Type B pancreatic cell (in vitro differentiated cells): ENCODE data around the gene ZNF341. TPM values are rescaled to one million over a fixed set of nuclear protein-coding genes. Genes with fewer than 3 reads are reported as not detected.

Experiments used
- DNase-seq: peaks from one replicate; pipeline ENCODE4 v3.0.0; 2021; ENCODE audit warnings: mixed read lengths; ENCODE audit not compliant: unreplicated experiment; ENCODE audit errors: extremely low spot score
- H3K27ac Mint-ChIP-seq: 2 replicates; pipeline ENCODE4 v1.8.0; 2021; ENCODE audit warnings: mild to moderate bottlenecking, mixed read lengths
- H3K27me3 Mint-ChIP-seq: 2 replicates; pipeline ENCODE4 v1.8.0; 2021; ENCODE audit warnings: mixed read lengths
- H3K36me3 Mint-ChIP-seq: 2 replicates; pipeline ENCODE4 v1.8.0; 2021; ENCODE audit warnings: mixed read lengths
- H3K4me1 Mint-ChIP-seq: one replicate; pipeline ENCODE4 v1.8.0; 2021; ENCODE audit warnings: mixed read lengths; ENCODE audit not compliant: unreplicated experiment
- H3K4me3 Mint-ChIP-seq: 2 replicates; pipeline ENCODE4 v1.8.0; 2021; ENCODE audit warnings: mild to moderate bottlenecking, mixed read lengths
- H3K9me3 Mint-ChIP-seq: 2 replicates; pipeline ENCODE4 v1.8.0; 2021; ENCODE audit warnings: mixed read lengths
- CTCF ChIP-seq: fragments of 200-600 bp; sonication (generic); conservative IDR thresholded peaks from 2 replicates; pipeline ENCODE4 v1.5.0; 2021; ENCODE audit warnings: antibody characterized with exemption, mild to moderate bottlenecking
- long read RNA-seq: library from polyadenylated mRNA; unstranded; transcript quantifications from one replicate; pipeline ENCODE4 v2.0.0, GENCODE V29; 2020
- total RNA-seq: library from RNA; stranded (reverse); gene quantifications from 2 replicates; pipeline ENCODE4 v1.2.1, GENCODE V29; 2021; ENCODE audit warnings: low replicate concordance

ZNF341 gene
- total RNA-seq = 4.6 and 5.8 TPM in 2 replicates
- long read RNA-seq, partial matches to known transcripts = 1 of 1 reads
- long read RNA-seq, other reads (novel, unspliced or antisense) = 0 of 1 reads

GRCh38 chr20:33731693-33732165, at the start of gene ZNF341:
ZNF341 (plus strand) TSS chr20:33731996; CDS start chr20:33732022, 26 bp downstream.
- Mint-ChIP-seq H3K4me3 (peak within 1 kb of the TSS; percentile 92), H3K4me1 (peaks cover 21% of the 10 kb centered on the region), H3K36me3 (peaks cover 16% of the 10 kb centered on the region), H3K27me3 (no peaks in the 10 kb centered on the region), H3K27ac (peak within 1 kb of the TSS; percentile 93), H3K9me3 (peaks cover 17% of the 10 kb centered on the region)
- peak; percentile 99 for DNase-seq
- peak; percentile 100 for TF ChIP-seq CTCF

- Mint-ChIP-seq H3K4me3 (peak overlapping the region; percentile 91), H3K4me1 (peaks cover 33% of the 10 kb centered on the region), H3K27ac (peak overlapping the region; percentile 88), H3K27me3 (no peaks in the 10 kb centered on the region), H3K36me3 (no peaks in the 10 kb centered on the region), H3K9me3 (no peaks in the 10 kb centered on the region)
- DNase-seq = no peak
- TF ChIP-seq CTCF = no peak
These were observed 47.1 kb upstream of the ZNF341 start for GRCh38 chr20:33684533-33685327.

- Mint-ChIP-seq H3K27me3 (no peaks in the 10 kb centered on the region), H3K4me3 (peak overlapping the region; percentile 91), H3K4me1 (peaks cover 36% of the 10 kb centered on the region), H3K9me3 (no peaks in the 10 kb centered on the region), H3K36me3 (no peaks in the 10 kb centered on the region), H3K27ac (peak overlapping the region; percentile 88)
- peak; percentile 77 for DNase-seq
- TF ChIP-seq CTCF = no peak
These were observed 46.3 kb upstream of the ZNF341 start for GRCh38 chr20:33685328-33686099.

- TF ChIP-seq CTCF = peak; percentile 64
- H3K27me3 Mint-ChIP-seq = no peaks in the 10 kb centered on the region
- H3K36me3 Mint-ChIP-seq = no peaks in the 10 kb centered on the region
- DNase-seq = peak; percentile 100
- peak within 1 kb of the TSS; percentile 91 for H3K4me3 Mint-ChIP-seq
- H3K27ac Mint-ChIP-seq = peak within 1 kb of the TSS; percentile 88
- H3K4me1 Mint-ChIP-seq = peaks cover 29% of the 10 kb centered on the region
- no peaks in the 10 kb centered on the region for H3K9me3 Mint-ChIP-seq
These were observed 45.5 kb upstream of the ZNF341 start, which contains the start of gene E2F1 for GRCh38 chr20:33686100-33686983. E2F1 (minus strand) TSS chr20:33686385; CDS start chr20:33686264, 121 bp downstream.

GRCh38 chr20:33686984-33687366, 44.8 kb upstream of the ZNF341 start:
- H3K4me3 Mint-ChIP-seq = peak overlapping the region; percentile 84
- peaks cover 26% of the 10 kb centered on the region for H3K4me1 Mint-ChIP-seq
- TF ChIP-seq CTCF = no peak
- no peaks in the 10 kb centered on the region for H3K27me3 Mint-ChIP-seq
- H3K27ac Mint-ChIP-seq = peak overlapping the region; percentile 71
- DNase-seq = no peak
- no peaks in the 10 kb centered on the region for H3K36me3 Mint-ChIP-seq
- H3K9me3 Mint-ChIP-seq = no peaks in the 10 kb centered on the region
